ENCODE data around the gene PPP1R2C.

The PPP1R2C gene

GRCh38 chrX:42732506-42732905 lies 45.5 kb downstream of the PPP1R2C start:
- no peaks in the 10 kb centered on the region for H3K4me1 Mint-ChIP-seq (ENCODE audit: low read depth)
- no peaks in the 10 kb centered on the region for H3K27me3 Mint-ChIP-seq (ENCODE audit: low read depth)
- H3K9me3 Mint-ChIP-seq, result peaks cover 3% of the 10 kb centered on the region
- H3K36me3 Mint-ChIP-seq (ENCODE audit: low read depth), result no peaks in the 10 kb centered on the region
- no peak overlapping the region for H3K27ac Mint-ChIP-seq
- no peak overlapping the region for H3K4me3 Mint-ChIP-seq
